Measurements from ENCODE around the gene CYS1. TPM values are rescaled to one million over a fixed set of nuclear protein-coding genes. Genes with fewer than 3 reads are reported as not detected.

CYS1 gene
- total and polyA plus RNA-seq, 2 of the 13 experiments (the other 11 are each of a cell fraction or from before 2014, with no cell fraction given) = 0.04 TPM; not detected in 1

DNA sequence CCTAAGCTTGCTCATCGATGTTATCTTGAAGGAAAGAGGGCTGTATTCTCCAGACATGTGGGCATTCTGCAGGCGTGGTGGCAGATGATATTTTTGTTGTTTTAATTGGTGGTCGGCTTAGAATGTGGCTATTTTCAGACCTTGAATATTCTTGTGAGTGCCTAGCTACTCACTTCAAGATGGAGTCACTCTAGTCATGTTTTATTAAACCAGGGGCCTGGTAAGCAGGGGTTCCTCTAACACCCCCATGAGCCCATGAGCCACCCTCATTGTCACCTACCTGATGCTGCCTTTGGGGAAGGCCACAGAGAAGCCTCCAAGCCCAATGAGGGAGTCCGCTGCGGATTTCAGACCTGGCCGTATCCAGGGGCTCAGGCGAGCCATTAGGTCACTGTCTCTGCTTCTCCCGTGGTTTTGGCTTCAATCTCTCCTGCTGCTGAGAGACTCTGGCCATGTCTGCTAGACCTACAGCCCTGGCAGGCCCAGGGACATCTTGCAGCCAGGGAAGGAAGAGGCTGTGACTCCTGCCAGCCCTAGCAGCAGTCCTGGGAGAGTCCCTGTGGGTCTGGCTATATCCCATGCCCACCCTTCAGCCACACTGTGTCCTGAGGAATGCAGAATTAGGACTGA is 53.2 kb downstream of the CYS1 start (continued):
- TF ChIP-seq, protein P1, sequence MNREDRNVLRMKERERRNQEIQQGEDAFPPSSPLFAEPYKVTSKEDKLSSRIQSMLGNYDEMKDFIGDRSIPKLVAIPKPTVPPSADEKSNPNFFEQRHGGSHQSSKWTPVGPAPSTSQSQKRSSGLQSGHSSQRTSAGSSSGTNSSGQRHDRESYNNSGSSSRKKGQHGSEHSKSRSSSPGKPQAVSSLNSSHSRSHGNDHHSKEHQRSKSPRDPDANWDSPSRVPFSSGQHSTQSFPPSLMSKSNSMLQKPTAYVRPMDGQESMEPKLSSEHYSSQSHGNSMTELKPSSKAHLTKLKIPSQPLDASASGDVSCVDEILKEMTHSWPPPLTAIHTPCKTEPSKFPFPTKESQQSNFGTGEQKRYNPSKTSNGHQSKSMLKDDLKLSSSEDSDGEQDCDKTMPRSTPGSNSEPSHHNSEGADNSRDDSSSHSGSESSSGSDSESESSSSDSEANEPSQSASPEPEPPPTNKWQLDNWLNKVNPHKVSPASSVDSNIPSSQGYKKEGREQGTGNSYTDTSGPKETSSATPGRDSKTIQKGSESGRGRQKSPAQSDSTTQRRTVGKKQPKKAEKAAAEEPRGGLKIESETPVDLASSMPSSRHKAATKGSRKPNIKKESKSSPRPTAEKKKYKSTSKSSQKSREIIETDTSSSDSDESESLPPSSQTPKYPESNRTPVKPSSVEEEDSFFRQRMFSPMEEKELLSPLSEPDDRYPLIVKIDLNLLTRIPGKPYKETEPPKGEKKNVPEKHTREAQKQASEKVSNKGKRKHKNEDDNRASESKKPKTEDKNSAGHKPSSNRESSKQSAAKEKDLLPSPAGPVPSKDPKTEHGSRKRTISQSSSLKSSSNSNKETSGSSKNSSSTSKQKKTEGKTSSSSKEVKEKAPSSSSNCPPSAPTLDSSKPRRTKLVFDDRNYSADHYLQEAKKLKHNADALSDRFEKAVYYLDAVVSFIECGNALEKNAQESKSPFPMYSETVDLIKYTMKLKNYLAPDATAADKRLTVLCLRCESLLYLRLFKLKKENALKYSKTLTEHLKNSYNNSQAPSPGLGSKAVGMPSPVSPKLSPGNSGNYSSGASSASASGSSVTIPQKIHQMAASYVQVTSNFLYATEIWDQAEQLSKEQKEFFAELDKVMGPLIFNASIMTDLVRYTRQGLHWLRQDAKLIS (CRISPR knock-in tag; IDR thresholded peaks at IDR 0.05) = no peak
- TF ChIP-seq SNRNP70 (IDR thresholded peaks at IDR 0.05; ENCODE audit: low read depth, low read length) (no peak), ZNF44 (CRISPR knock-in tag; IDR thresholded peaks at IDR 0.05) (no peak), HDAC2 (CRISPR knock-in tag; IDR thresholded peaks at IDR 0.05) (no peak), NFATC3 (CRISPR knock-in tag; IDR thresholded peaks at IDR 0.05) (no peak)

DNA sequence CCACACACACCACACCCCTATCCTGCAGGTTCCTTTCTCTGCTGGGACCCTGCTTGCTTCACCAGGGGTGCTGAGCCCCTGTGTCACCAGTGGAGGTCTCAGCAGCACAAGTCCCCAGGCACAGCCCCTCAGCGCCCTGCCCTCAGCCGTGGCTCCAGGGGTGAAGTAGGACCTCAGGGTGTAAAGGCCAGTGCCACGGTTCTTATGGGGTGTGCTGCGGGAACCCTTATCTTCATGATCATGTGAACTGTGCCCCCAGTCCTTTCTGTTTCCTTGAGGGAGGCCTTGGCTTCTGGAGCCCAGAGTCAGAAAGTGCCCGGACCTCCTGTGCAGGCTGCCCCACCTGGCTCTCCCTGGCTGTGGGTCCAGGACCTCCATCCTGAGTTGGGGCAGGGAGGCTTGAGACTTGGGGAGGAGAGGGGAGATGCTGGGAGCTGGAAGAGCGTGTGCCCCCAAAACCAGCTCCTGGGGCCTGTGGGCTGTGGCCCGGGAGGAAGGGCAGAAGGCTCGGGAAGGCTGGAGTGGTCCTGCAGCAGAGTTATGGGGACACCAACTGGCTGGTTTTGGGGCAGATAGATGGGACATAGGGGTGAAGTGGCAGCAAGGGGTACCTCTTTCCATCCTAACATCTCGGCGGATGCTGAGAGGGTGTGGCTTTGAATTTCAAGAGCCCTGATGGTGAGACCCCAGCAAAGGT is 57.1 kb downstream of the CYS1 start:
- FAIRE-seq (no peak), DNase-seq (ENCODE audit: low spot score) (no peak), ATAC-seq (peak; percentile 28)
- Histone ChIP-seq H3K9me3 (ENCODE audit: low read length) (no peaks in the 10 kb centered on the region), H3K4me2 (ENCODE audit: low read depth, low read length) (no peak overlapping the region), H4K20me1 (ENCODE audit: insufficient read depth, low read length) (no peaks in the 10 kb centered on the region), H3K27ac (ENCODE audit: extremely low read length, insufficient read depth, low read length) (no peak overlapping the region), H3K9ac (ENCODE audit: insufficient read depth, low read depth, low read length) (no peak overlapping the region), H3K79me2 (ENCODE audit: insufficient read depth, low read length) (no peaks in the 10 kb centered on the region), H3K36me3 (replicated peaks in 1 of 2; ENCODE audit: control insufficient read depth in 1 of 2, insufficient read depth in 2 of 2, low read length in 2 of 2) (no peaks in the 10 kb centered on the region), H3K4me1 (ENCODE audit: insufficient read depth, low read length) (peaks cover 27% of the 10 kb centered on the region), H3K4me3 (replicated peaks in 1 of 3; ENCODE audit: insufficient read depth in 1 of 3, low read depth in 2 of 3, low read length in 3 of 3) (no peak overlapping the region), H3K27me3 (ENCODE audit: control insufficient read depth in 1 of 2, insufficient read depth in 2 of 2, low read length in 2 of 2) (peaks cover 11 to 60% of the 10 kb centered on the region in 2 experiments; a peak in 4 of 5 replicates), H2AFZ (ENCODE audit: low read length) (no peak overlapping the region)
- intact Hi-C loops (cut with micrococcal nuclease; ENCODE audit: unreplicated experiment) = loop anchor here (1.0 to 2.0 kb wide), 2 partner anchors 224 to 253 kb away; no protein-coding TSS in a partner anchor
- in situ Hi-C loops (cut with HindIII; ENCODE audit: extremely low pct_ligation_motif_present, low pct_unique_long_range_greater_than_20kb) = no loop called here
- POLR2A ChIA-PET = interaction anchor here (1.3 kb wide), 1 partner anchor 180 kb away, joined by 3 read pairs; the partner anchor contains the start of gene TAF1B
- no TSS peak for BruUV-seq (replicated peaks)
- WGBS (ENCODE audit: low lambda C conversion rate) = 18% methylated on average over 9 of the region's 10 CpGs
- TF ChIP-seq SP140L (CRISPR knock-in tag; IDR thresholded peaks at IDR 0.05; ENCODE audit: borderline replicate concordance) (no peak), ZNF607 (CRISPR knock-in tag; IDR thresholded peaks at IDR 0.05; ENCODE audit: borderline replicate concordance) (0 out of 2 replicates have a peak, but pooled peaks have one; percentile 33), STAG1 (CRISPR knock-in tag; IDR thresholded peaks at IDR 0.05) (peak; percentile 47; the same call in 1 of the 2 replicates)
- TF ChIP-seq, protein P2, sequence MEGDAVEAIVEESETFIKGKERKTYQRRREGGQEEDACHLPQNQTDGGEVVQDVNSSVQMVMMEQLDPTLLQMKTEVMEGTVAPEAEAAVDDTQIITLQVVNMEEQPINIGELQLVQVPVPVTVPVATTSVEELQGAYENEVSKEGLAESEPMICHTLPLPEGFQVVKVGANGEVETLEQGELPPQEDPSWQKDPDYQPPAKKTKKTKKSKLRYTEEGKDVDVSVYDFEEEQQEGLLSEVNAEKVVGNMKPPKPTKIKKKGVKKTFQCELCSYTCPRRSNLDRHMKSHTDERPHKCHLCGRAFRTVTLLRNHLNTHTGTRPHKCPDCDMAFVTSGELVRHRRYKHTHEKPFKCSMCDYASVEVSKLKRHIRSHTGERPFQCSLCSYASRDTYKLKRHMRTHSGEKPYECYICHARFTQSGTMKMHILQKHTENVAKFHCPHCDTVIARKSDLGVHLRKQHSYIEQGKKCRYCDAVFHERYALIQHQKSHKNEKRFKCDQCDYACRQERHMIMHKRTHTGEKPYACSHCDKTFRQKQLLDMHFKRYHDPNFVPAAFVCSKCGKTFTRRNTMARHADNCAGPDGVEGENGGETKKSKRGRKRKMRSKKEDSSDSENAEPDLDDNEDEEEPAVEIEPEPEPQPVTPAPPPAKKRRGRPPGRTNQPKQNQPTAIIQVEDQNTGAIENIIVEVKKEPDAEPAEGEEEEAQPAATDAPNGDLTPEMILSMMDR (CRISPR knock-in tag; IDR thresholded peaks at IDR 0.05) = peak; percentile 49
- CTCF ChIA-PET (ENCODE audit: low intra/inter-chr PET ratio, low total read pairs) = no interaction called here

Data from HepG2 (cell line).